ENCODE results near the gene USP44.

- TF ChIP-seq CTCF (IDR thresholded peaks at IDR 0.05; ENCODE audit: low read depth, low read length): no peak
- TF ChIP-seq EZH2phosphoT487 (IDR thresholded peaks at IDR 0.05; ENCODE audit: low read depth): no peak
Measured at GRCh38 chr12:95545303-95545702, 6.0 kb downstream of the USP44 start.

Data from OCI-LY3 (cell line).